SK-MEL-5 (cell line): ENCODE results near the gene NADK2. TPM values are rescaled to one million over a fixed set of nuclear protein-coding genes. Genes with fewer than 3 reads are reported as not detected.

Source experiments
- DNase-seq: peaks from one replicate; pipeline ENCODE4 v3.0.0-alpha.2; 2016; ENCODE audit warnings: low read depth, low spot score
- in situ Hi-C: cut with HindIII; loops from 2 replicates; pipeline ENCODE4 v1.10.0; 2016; ENCODE audit warnings: low sequenced_read_pairs, high pct_unique_total_duplicates, low pct_unique_long_range_greater_than_20kb
- small RNA-seq, 2 experiments: library from RNA; depleted of rRNA; stranded (forward); fragments of <200 nt; gene quantifications; one replicate each; pipeline ENCODE3, GENCODE V24; 2014
- total RNA-seq: library from RNA; depleted of rRNA; stranded (reverse); fragments of >200 nt; shearing (Covaris generic); gene quantifications from 2 replicates; pipeline ENCODE4 v1.2.3, GENCODE V29; 2014; rRNA removed

The NADK2 gene
- total RNA-seq, 1 experiment from 2014 or later = 22.5 TPM

- in situ Hi-C loops = no loop called here
- DNase-seq = no peak
Measured at GRCh38 chr5:36155291-36155690, 86.4 kb downstream of the NADK2 start.

DNA sequence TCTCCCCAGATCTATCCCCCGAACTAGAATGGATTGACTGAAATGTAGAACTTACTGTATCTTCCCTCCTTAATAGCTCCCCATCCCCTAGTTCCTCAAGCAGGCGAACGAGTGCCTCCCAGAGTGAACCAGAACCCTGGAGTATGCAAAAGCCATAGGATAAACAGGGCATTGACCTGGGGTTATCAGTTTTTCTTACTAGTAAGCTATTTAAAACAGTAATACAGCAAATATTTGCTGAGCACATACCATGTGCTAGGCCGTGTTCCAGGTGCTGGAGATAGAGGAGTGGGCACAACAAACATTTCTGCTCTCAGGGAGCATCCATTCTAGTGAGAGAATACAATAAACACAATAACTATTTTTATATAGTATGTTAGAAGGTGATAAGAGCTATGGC is 88.0 kb downstream of the NADK2 start:
- no peak for DNase-seq
- in situ Hi-C loops = no loop called here

DNA sequence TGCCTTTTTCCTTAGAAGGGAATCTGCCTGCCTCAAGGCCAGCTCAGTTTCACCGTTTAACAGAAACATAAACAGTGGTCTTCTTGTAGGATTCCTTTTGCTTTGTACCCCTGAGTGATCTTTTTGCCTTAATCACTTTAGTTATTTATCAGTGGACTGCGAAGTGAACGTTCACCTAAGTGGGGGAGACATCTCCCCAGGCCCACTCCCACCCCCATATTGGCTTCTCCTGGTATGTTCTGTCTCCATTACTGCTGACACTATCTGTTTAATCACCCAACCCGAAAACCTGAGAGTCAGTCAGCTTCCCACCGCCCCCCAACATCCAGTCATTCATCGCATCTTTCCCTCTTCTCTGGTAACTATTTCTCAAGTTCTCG is 88.4 kb downstream of the NADK2 start:
- no peak for DNase-seq
- in situ Hi-C loops = no loop called here

DNA sequence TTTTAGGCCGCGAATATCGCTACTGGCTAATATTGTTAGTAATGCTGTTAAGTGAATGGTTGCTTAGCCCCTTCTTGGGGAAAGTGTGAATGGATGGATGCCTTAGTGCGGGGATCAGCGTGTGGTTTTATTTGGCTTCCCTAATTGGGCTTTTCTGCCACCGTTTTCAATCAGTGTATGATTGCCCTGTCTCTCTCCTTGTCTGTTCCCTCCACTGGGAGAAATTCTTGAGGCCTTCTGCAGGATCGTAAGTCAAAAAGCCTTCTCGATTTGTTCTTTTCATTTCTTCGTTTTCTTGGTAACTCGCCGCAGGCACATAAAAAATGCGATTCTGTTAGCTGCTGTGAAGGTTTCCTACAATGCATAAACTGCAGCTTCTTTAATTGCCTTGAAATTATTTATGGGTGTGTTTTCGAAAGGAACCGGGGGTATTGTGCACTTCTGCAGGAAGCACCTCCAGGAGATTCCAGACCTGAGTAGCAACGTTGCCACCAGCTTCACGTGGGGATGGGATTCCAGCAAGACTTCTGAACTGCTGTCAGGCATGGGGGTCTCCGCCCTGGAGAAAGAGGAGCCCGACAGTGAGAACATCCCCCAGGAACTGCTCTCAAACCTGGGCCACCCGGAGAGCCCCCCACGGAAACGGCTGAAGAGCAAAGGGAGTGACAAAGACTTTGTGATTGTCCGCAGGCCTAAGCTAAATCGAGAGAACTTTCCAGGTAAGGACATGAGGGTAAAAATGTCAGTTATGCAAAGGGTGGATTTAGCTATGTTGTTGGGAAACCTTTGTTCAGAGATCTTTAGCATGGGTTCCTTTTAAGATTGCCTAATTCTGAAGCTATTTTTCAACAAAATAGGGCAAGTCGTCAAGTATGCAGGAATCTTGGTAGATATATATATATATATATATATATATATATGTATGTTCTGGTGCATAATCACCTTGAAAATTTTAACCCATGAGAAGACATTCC is 89.1 kb downstream of the NADK2 start:
- in situ Hi-C loops = no loop called here
- DNase-seq = peak; percentile 21

DNA sequence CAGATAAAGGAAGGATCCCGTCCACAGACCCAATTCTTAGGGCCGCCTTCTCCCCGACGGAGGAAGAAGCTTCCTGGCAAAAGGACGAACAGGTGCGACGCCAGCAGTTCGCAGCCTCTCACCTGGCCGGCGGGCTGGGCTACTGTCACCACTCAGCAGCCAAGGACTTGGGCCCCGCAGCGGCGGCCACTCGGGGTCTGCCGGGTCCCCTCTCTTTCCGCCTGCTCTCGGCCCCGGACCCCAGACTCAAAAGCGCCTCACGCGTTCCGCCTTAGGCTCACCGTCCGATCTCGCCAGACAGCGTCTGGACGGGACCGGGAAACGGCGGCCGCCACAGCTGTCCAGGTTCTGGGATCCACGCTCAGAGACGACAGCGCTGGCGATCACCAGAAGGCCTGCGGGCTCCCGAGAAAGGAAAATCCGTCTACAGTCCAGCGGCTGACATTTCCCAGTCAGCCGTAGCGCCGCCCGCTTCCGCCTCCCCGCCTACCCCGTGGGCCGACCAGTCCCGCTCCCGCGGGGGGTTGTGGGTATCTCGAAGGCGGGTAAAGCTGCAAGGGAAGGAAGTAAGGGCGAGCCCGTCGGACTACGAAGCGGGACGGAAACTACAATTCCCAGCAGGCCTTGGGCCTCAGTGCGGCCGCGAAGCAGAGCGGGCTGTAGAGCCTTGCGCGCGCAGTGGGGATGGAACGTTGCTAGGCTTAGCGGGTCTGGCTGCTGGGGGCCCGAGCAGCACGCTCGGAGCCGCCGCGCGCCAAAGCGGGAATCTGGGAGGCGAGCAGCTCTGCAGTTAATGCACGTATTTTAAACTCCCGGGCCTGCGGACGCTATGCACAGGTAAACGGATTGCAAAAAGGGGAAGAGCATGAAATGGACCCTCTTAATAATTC is 90.0 kb downstream of the NADK2 start, which contains the start of the genes LMBRD2 and SKP2:
LMBRD2 (minus strand) TSS at position 454 of the 890 bp plus-strand sequence. CDS start 8,538 bp downstream, outside the sequence.
SKP2 (plus strand) TSS at position 678 of the 890 bp plus-strand sequence; CDS start at position 830, 152 bp downstream.
- peak; percentile 100 for DNase-seq
- in situ Hi-C loops = no loop called here

GRCh38 chr5:36150676-36151433 is 90.9 kb downstream of the NADK2 start:
- in situ Hi-C loops = no loop called here
- peak; percentile 76 for DNase-seq

GRCh38 chr5:36147681-36148080 is 94.0 kb downstream of the NADK2 start:
- no peak for DNase-seq
- in situ Hi-C loops = no loop called here

GRCh38 chr5:36146390-36146789 is 95.3 kb downstream of the NADK2 start:
- in situ Hi-C loops = no loop called here
- DNase-seq = no peak

- in situ Hi-C loops = no loop called here
- DNase-seq = no peak
Measured at GRCh38 chr5:36145311-36145710, 96.4 kb downstream of the NADK2 start.

Small RNAs within 50 kb of the gene (small RNA-seq; reads per million reads assigned to genes)
- gene MIR580 = 0 to 0.57 reads per million in 2 experiments
- gene RNU6-1305P = 0 reads per million in 2 experiments

Other genes starting within 250 kb of the NADK2 start
- gene UGT3A2, start 175.0 kb downstream of the NADK2 start, total RNA-seq = 1.9 and 3.9 TPM in 2 replicates
- 13.1 and 14.2 TPM in 2 replicates for gene LMBRD2, start 90.0 kb downstream of the NADK2 start, total RNA-seq
- gene SKP2, start 89.8 kb downstream of the NADK2 start, total RNA-seq = 25.5 and 29.5 TPM in 2 replicates
- 0.05 TPM in 1 of 2 replicates, not detected in the other for gene RANBP3L, start 60.0 kb upstream of the NADK2 start, total RNA-seq